Smooth muscle cell (in vitro differentiated cells): ENCODE data around the gene BIRC7. TPM values are rescaled to one million over a fixed set of nuclear protein-coding genes. Genes with fewer than 3 reads are reported as not detected.
"Not testable (repeated sequence)": the region's sequence is repeated elsewhere in the genome, so short reads cannot be mapped to it uniquely, and the experiment has no call there.

Experiments used
- DNase-seq: peaks from one replicate; lab custom pipeline; 2025; ENCODE audit not compliant: unreplicated experiment; lab: John Stamatoyannopoulos, UW
- H2AFZ ChIP-seq: fragments of 200-600 bp; sonication (generic); 2 replicates; pipeline ENCODE4 v1.6.0; 2016; ENCODE audit warnings: antibody characterized with exemption, low read depth, mild to moderate bottlenecking
- H3F3A ChIP-seq: fragments of 200-600 bp; sonication (generic); 2 replicates; pipeline ENCODE4 v1.6.0; 2017; ENCODE audit warnings: antibody characterized with exemption, low read depth
- H3K27ac ChIP-seq: fragments of 200-600 bp; sonication (generic); 2 replicates; pipeline ENCODE4 v1.5.1; 2016; ENCODE audit warnings: low read depth, mild to moderate bottlenecking
- H3K27me3 ChIP-seq: fragments of 200-600 bp; sonication (generic); 2 replicates; pipeline ENCODE4 v1.6.1; 2016; ENCODE audit warnings: low read depth, mild to moderate bottlenecking
- H3K36me3 ChIP-seq: fragments of 200-600 bp; sonication (generic); 2 replicates; pipeline ENCODE4 v1.5.1; 2016; ENCODE audit warnings: low read depth
- H3K4me1 ChIP-seq: fragments of 200-600 bp; sonication (generic); 2 replicates; pipeline ENCODE4 v1.5.1; 2016; ENCODE audit warnings: low read depth
- H3K4me2 ChIP-seq: fragments of 200-600 bp; sonication (generic); 2 replicates; pipeline ENCODE4 v1.6.0; 2016; ENCODE audit warnings: mild to moderate bottlenecking
- H3K4me3 ChIP-seq: fragments of 200-600 bp; sonication (generic); 2 replicates; pipeline ENCODE4 v1.5.1; 2016; ENCODE audit warnings: mild to moderate bottlenecking
- H3K79me2 ChIP-seq: fragments of 200-600 bp; sonication (generic); 2 replicates; pipeline ENCODE4 v1.6.0; 2016; ENCODE audit warnings: low read depth, mild to moderate bottlenecking
- H3K9ac ChIP-seq: fragments of 200-600 bp; sonication (generic); 2 replicates; pipeline ENCODE4 v1.6.0; 2016; ENCODE audit warnings: low read depth
- H3K9me3 ChIP-seq: fragments of 200-600 bp; sonication (generic); replicated peaks from 2 replicates; pipeline ENCODE4 v1.5.1; 2016; ENCODE audit warnings: low read depth
- H4K20me1 ChIP-seq: fragments of 200-600 bp; sonication (generic); 2 replicates; pipeline ENCODE4 v1.6.0; 2016; ENCODE audit warnings: low read depth
- WGBS: methylation state at CpG from one replicate; pipeline ENCODE4 v1.1.7; 2016; ENCODE audit warnings: low lambda C conversion rate; 5-methylcytosine and 5-hydroxymethylcytosine counted together
- polyA plus RNA-seq: library from polyadenylated mRNA; unstranded; fragments of >200 nt; fragmentation: Nextera tagmentation; extraction: Ambion mirVana; gene quantifications from 2 replicates; pipeline ENCODE4 v1.2.1, GENCODE V29; 2016
- total RNA-seq: library from RNA; depleted of rRNA; stranded (reverse); fragments of >200 nt; gene quantifications from 2 replicates; pipeline ENCODE4 v1.2.3, GENCODE V29; 2014
- TF ChIP-seq, protein P1 (sequence below): fragments of 200-600 bp; sonication (generic); IDR thresholded peaks from 2 replicates; pipeline ENCODE4 v1.5.1; 2017; ENCODE audit warnings: borderline replicate concordance, mild to moderate bottlenecking, antibody characterized with exemption; ENCODE audit not compliant: insufficient read depth, poor library complexity, severe bottlenecking

The BIRC7 gene
- total and polyA plus RNA-seq, 2 experiments from 2014 or later: 5.8 to 10.9 TPM

DNA sequence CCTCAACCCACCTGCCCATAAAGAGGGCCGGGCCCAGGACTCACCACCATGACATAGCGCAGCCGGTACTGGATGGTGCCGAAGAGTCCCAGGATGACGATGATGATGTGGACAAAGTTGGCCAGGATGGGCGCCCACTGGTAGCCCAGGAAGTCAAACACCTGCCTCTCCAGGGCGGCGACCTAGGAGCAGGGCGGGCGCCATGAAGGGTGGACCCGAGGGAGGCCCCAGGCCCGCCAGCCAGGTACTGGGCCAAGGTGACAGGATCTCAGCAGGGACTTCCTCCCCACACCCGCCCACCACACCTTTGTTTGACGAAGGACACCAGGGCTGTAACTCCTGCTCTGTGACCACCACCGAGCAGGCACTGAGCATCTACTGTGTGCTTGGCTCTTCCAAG, 14.2 kb downstream of the BIRC7 start:
- Histone ChIP-seq H3K4me1 (peaks cover 20% of the 10 kb centered on the region), H4K20me1 (no peaks in the 10 kb centered on the region), H3K27ac (no peak overlapping the region), H2AFZ (no peak overlapping the region), H3F3A (no peaks in the 10 kb centered on the region), H3K9ac (no peak overlapping the region), H3K4me3 (no peak overlapping the region), H3K79me2 (no peaks in the 10 kb centered on the region), H3K27me3 (peaks cover 21% of the 10 kb centered on the region), H3K9me3 (no peaks in the 10 kb centered on the region), H3K36me3 (no peaks in the 10 kb centered on the region), H3K4me2 (no peak overlapping the region)
- WGBS: 91% methylated on average over 15 of the region's 15 CpGs
- no peak for DNase-seq
- TF ChIP-seq, protein P1, sequence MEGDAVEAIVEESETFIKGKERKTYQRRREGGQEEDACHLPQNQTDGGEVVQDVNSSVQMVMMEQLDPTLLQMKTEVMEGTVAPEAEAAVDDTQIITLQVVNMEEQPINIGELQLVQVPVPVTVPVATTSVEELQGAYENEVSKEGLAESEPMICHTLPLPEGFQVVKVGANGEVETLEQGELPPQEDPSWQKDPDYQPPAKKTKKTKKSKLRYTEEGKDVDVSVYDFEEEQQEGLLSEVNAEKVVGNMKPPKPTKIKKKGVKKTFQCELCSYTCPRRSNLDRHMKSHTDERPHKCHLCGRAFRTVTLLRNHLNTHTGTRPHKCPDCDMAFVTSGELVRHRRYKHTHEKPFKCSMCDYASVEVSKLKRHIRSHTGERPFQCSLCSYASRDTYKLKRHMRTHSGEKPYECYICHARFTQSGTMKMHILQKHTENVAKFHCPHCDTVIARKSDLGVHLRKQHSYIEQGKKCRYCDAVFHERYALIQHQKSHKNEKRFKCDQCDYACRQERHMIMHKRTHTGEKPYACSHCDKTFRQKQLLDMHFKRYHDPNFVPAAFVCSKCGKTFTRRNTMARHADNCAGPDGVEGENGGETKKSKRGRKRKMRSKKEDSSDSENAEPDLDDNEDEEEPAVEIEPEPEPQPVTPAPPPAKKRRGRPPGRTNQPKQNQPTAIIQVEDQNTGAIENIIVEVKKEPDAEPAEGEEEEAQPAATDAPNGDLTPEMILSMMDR: no peak

DNA sequence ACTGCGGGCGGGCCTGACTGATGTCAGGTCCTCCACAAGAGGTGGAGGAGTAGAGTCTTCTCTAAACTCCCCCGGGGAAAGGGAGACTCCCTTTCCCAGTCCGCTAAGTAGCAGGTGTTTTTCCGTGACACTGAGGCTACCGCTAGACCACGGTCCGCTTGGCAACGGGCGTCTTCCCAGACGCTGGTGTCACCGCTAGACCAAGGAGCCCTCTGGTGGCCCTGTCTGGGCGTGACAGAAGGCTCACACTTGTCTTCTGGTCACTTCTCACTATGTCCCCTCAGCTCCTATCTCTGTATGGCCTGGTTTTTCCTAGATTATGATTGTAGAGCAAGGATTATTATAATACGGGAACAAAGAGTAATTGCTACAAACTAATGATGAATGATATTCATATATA, 15.6 kb downstream of the BIRC7 start:
- not testable (repeated sequence) for H3K9me3 ChIP-seq, H3F3A ChIP-seq, H3K36me3 ChIP-seq, DNase-seq, H3K9ac ChIP-seq, H2AFZ ChIP-seq, H3K4me3 ChIP-seq, H3K79me2 ChIP-seq, H3K4me2 ChIP-seq, H4K20me1 ChIP-seq, H3K27ac ChIP-seq
- TF ChIP-seq, protein P1: peak; percentile 23
- peaks cover 29% of the 10 kb centered on the region for H3K27me3 ChIP-seq
- H3K4me1 ChIP-seq: peaks cover 23% of the 10 kb centered on the region
- 49% methylated on average over 14 of the region's 14 CpGs for WGBS

DNA sequence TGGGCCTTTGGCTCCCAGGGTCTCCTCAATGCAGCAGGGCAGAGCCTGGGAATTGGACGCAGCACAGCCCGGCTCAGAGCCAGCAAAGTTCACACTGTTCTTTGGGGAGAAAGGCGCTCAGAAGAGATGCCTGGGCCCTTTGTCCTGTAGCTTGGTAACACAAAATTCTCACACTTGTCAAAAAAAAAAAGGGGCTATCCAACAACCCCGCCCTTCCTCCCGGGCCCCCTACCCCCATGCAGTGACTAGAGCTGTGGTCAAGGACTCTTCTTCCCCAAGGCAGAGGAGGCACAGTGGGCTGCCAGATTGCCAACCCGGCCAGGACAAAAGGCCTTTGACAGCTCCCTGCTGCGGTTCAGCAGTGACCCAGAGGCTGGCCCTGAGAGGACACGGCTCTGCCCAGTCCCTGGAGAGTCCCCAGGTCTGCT, 16.6 kb downstream of the BIRC7 start:
- Histone ChIP-seq H3K36me3 (no peaks in the 10 kb centered on the region), H4K20me1 (no peaks in the 10 kb centered on the region), H3K4me2 (no peak overlapping the region), H3K9me3 (no peaks in the 10 kb centered on the region), H3K4me3 (no peak overlapping the region), H3K4me1 (peaks cover 23% of the 10 kb centered on the region), H2AFZ (no peak overlapping the region), H3K79me2 (no peaks in the 10 kb centered on the region), H3K9ac (no peak overlapping the region), H3K27ac (no peak overlapping the region), H3K27me3 (peaks cover 29% of the 10 kb centered on the region), H3F3A (no peaks in the 10 kb centered on the region)
- WGBS: 93% methylated on average over 8 of the region's 8 CpGs
- DNase-seq: no peak
- TF ChIP-seq, protein P1: no peak

DNA sequence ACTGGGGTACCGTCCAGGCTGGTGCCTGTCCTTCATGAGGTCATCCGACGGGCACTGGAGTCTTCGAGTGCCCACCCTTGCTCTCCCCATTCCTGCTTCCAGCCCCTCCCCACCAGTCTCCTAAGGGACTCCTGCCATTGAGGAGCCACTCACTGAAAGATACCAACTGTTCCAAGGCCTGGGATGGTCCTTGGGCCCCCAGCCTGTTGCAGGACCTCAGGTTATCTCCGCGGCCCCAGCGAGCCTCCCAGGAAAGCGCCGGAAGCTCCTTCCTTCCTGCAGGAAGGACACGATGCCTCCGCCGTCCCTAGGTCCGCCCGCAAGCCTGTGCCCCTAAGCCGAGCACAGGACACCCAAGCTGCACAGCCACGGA, 17.3 kb downstream of the BIRC7 start:
- Histone ChIP-seq H3K4me2 (peak overlapping the region; percentile 94), H2AFZ (peak overlapping the region; percentile 74), H3K4me1 (peaks cover 23% of the 10 kb centered on the region), H3K4me3 (peak overlapping the region; percentile 58), H3F3A (no peaks in the 10 kb centered on the region), H3K27me3 (peaks cover 29% of the 10 kb centered on the region), H3K9ac (no peak overlapping the region), H4K20me1 (no peaks in the 10 kb centered on the region), H3K27ac (no peak overlapping the region), H3K79me2 (no peaks in the 10 kb centered on the region), H3K9me3 (no peaks in the 10 kb centered on the region), H3K36me3 (no peaks in the 10 kb centered on the region)
- 23% methylated on average over 15 of the region's 16 CpGs for WGBS
- TF ChIP-seq, protein P1: no peak
- DNase-seq: no peak
